ENCODE results near the gene PTPN7.

- TF ChIP-seq CTCF (IDR thresholded peaks at IDR 0.05; ENCODE audit: low read length), result no peak
- TF ChIP-seq EZH2 (IDR thresholded peaks at IDR 0.05; ENCODE audit: borderline replicate concordance, low read length), result no peak
Measured at GRCh38 chr1:202202500-202203168, 42.2 kb upstream of the PTPN7 start.
